Large intestine (tissue), 3 donors: ENCODE results near the gene EXOG. TPM values are rescaled to one million over a fixed set of nuclear protein-coding genes. Genes with fewer than 3 reads are reported as not detected.

Source experiments
- DNase-seq, 2 donors: peaks; one replicate each; pipeline versions ENCODE4 v3.0.0 to v3.0.0-alpha.2; 2013
- H3K27ac ChIP-seq: one replicate; pipeline ENCODE4 v1.5.1; 2013; ENCODE audit warnings: low read length
- H3K27me3 ChIP-seq: 2 replicates; pipeline ENCODE4 v1.6.1; 2013; ENCODE audit warnings: low read length; ENCODE audit not compliant: control insufficient read depth, insufficient read depth
- H3K36me3 ChIP-seq: 2 replicates; pipeline ENCODE4 v1.6.1; 2013; ENCODE audit warnings: low read length; ENCODE audit not compliant: control insufficient read depth, insufficient read depth
- H3K4me1 ChIP-seq: one replicate; pipeline ENCODE4 v1.6.1; 2013; ENCODE audit warnings: low read length; ENCODE audit not compliant: control insufficient read depth, insufficient read depth
- H3K4me3 ChIP-seq: one replicate; pipeline ENCODE4 v1.5.1; 2013; ENCODE audit warnings: low read length
- H3K9me3 ChIP-seq: one replicate; pipeline ENCODE4 v1.6.1; 2013; ENCODE audit warnings: mild to moderate bottlenecking, low read depth, low read length, moderate library complexity; ENCODE audit not compliant: control insufficient read depth
- WGBS: methylation state at CpG from one replicate; pipeline ENCODE4 v1.1.5; 2013; ENCODE audit warnings: low lambda C conversion rate; ENCODE audit not compliant: insufficient coverage; 5-methylcytosine and 5-hydroxymethylcytosine counted together
- polyA plus RNA-seq: library from polyadenylated mRNA; unstranded; fragments of 120-200 nt; gene quantifications from one replicate; pipeline ENCODE4 v1.2.1, GENCODE V29; 2013

EXOG gene
- polyA plus RNA-seq, 1 donor: 10.4 TPM

- WGBS: no CpG with 5 or more reads among the region's 2 CpGs
- DNase-seq: peak in 1 of 2 donors; percentile 25
- Histone ChIP-seq H3K27ac (no peak overlapping the region), H3K36me3 (peaks cover 12% of the 10 kb centered on the region), H3K4me1 (peaks cover 22% of the 10 kb centered on the region), H3K9me3 (peaks cover 3% of the 10 kb centered on the region), H3K27me3 (no peaks in the 10 kb centered on the region), H3K4me3 (no peak overlapping the region)
Observed at GRCh38 chr3:38473229-38473628, 22.9 kb upstream of the EXOG start.

- Histone ChIP-seq H3K27me3 (no peaks in the 10 kb centered on the region), H3K36me3 (peaks cover 28% of the 10 kb centered on the region), H3K4me1 (peaks cover 19% of the 10 kb centered on the region), H3K9me3 (peaks cover under 1% of the 10 kb centered on the region), H3K4me3 (no peak overlapping the region), H3K27ac (no peak overlapping the region)
- no peak for DNase-seq
- no CpG with 5 or more reads among the region's 7 CpGs for WGBS
Observed at GRCh38 chr3:38474928-38475605, 21.1 kb upstream of the EXOG start.

- DNase-seq: no peak
- Histone ChIP-seq H3K36me3 (peaks cover 34% of the 10 kb centered on the region), H3K4me1 (peaks cover 19% of the 10 kb centered on the region), H3K4me3 (no peak overlapping the region), H3K27me3 (no peaks in the 10 kb centered on the region), H3K27ac (no peak overlapping the region), H3K9me3 (no peaks in the 10 kb centered on the region)
- WGBS: no CpG with 5 or more reads among the region's 6 CpGs
Observed at GRCh38 chr3:38475716-38476115, 20.4 kb upstream of the EXOG start.

- peaks cover 39% of the 10 kb centered on the region for H3K36me3 ChIP-seq
- no peaks in the 10 kb centered on the region for H3K27me3 ChIP-seq
- WGBS: no CpG with 5 or more reads among the region's 5 CpGs
- no peak for DNase-seq
- peaks cover 15% of the 10 kb centered on the region for H3K4me1 ChIP-seq
- no peak overlapping the region for H3K27ac ChIP-seq
- no peaks in the 10 kb centered on the region for H3K9me3 ChIP-seq
- no peak overlapping the region for H3K4me3 ChIP-seq
Observed at GRCh38 chr3:38476157-38476756, 19.9 kb upstream of the EXOG start.

GRCh38 chr3:38477057-38477820, 18.9 kb upstream of the EXOG start:
- Histone ChIP-seq H3K27ac (no peak overlapping the region), H3K4me1 (peaks cover 5% of the 10 kb centered on the region), H3K4me3 (no peak overlapping the region), H3K27me3 (no peaks in the 10 kb centered on the region), H3K9me3 (no peaks in the 10 kb centered on the region), H3K36me3 (peaks cover 47% of the 10 kb centered on the region)
- no CpG with 5 or more reads among the region's 21 CpGs for whole genome bisulfite sequencing
- DNase-seq: no peak

GRCh38 chr3:38477839-38478450, 18.2 kb upstream of the EXOG start:
- 100% methylated on average over 1 of the region's 15 CpGs for WGBS
- DNase-seq: no peak
- Histone ChIP-seq H3K27ac (no peak overlapping the region), H3K27me3 (no peaks in the 10 kb centered on the region), H3K4me1 (no peaks in the 10 kb centered on the region), H3K4me3 (no peak overlapping the region), H3K9me3 (no peaks in the 10 kb centered on the region), H3K36me3 (peaks cover 54% of the 10 kb centered on the region)

- Histone ChIP-seq H3K4me3 (no peak overlapping the region), H3K9me3 (no peaks in the 10 kb centered on the region), H3K36me3 (peaks cover 63% of the 10 kb centered on the region), H3K27me3 (no peaks in the 10 kb centered on the region), H3K4me1 (no peaks in the 10 kb centered on the region), H3K27ac (no peak overlapping the region)
- WGBS: no CpG with 5 or more reads among the region's 9 CpGs
- no peak for DNase-seq
Observed at GRCh38 chr3:38478901-38479300, 17.2 kb upstream of the EXOG start.

GRCh38 chr3:38479431-38480092, 16.6 kb upstream of the EXOG start:
- Histone ChIP-seq H3K9me3 (no peaks in the 10 kb centered on the region), H3K4me1 (no peaks in the 10 kb centered on the region), H3K4me3 (no peak overlapping the region), H3K27me3 (no peaks in the 10 kb centered on the region), H3K36me3 (peaks cover 68% of the 10 kb centered on the region), H3K27ac (no peak overlapping the region)
- DNase-seq: peak; percentile 43 to 44
- WGBS: no CpG with 5 or more reads among the region's 10 CpGs

GRCh38 chr3:38480093-38480445, 16.1 kb upstream of the EXOG start:
- no peak for DNase-seq
- Histone ChIP-seq H3K9me3 (no peaks in the 10 kb centered on the region), H3K4me1 (no peaks in the 10 kb centered on the region), H3K27ac (no peak overlapping the region), H3K27me3 (no peaks in the 10 kb centered on the region), H3K36me3 (peaks cover 70% of the 10 kb centered on the region), H3K4me3 (no peak overlapping the region)
- no CpG with 5 or more reads among the region's 3 CpGs for WGBS

GRCh38 chr3:38480930-38481329, 15.2 kb upstream of the EXOG start:
- Histone ChIP-seq H3K4me3 (no peak overlapping the region), H3K27me3 (no peaks in the 10 kb centered on the region), H3K9me3 (no peaks in the 10 kb centered on the region), H3K4me1 (no peaks in the 10 kb centered on the region), H3K36me3 (peaks cover 78% of the 10 kb centered on the region), H3K27ac (no peak overlapping the region)
- WGBS: no CpG with 5 or more reads among the region's 2 CpGs
- DNase-seq: no peak
